ENCODE results near the gene BTBD2.
"Not testable (repeated sequence)": the region's sequence is repeated elsewhere in the genome, so short reads cannot be mapped to it uniquely, and the experiment has no call there.

BTBD2 gene

DNA sequence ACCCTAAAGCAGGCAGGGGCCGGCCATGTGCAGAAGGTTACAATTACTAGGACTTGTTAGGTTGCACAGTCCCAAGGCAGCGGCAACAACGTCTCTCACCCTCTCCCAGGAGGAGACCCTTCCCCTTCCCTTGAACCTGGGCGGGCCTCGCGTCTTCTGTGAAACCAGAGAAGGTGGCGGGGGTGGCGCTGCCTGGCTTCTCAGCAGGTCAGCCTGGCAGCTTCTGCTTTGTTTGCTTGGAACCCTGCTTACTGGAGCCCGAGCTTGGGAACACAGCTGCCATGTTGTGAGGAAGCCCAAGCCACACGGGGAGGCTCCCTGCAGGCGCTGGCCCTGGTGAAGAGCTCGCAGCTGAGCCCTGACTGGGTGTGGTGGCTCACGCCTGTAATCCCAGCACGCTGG, 20.1 kb upstream of the BTBD2 start:
- DNase-seq (ENCODE audit: low spot score): peak; percentile 42
- Histone ChIP-seq H3K9me3 (ENCODE audit: severe bottlenecking) (no peaks in the 10 kb centered on the region), H3K27ac (ENCODE audit: poor library complexity, severe bottlenecking) (no peak overlapping the region), H3K27me3 (ENCODE audit: insufficient read depth, poor library complexity, severe bottlenecking) (no peaks in the 10 kb centered on the region), H3K4me1 (ENCODE audit: insufficient read depth, poor library complexity, severe bottlenecking) (peaks cover 14% of the 10 kb centered on the region), H3K36me3 (ENCODE audit: low read depth) (peaks cover 24% of the 10 kb centered on the region), H3K4me3 (ENCODE audit: severe bottlenecking) (no peak overlapping the region)
- no peak for ATAC-seq (ENCODE audit: low read depth)
- TF ChIP-seq, protein P1, sequence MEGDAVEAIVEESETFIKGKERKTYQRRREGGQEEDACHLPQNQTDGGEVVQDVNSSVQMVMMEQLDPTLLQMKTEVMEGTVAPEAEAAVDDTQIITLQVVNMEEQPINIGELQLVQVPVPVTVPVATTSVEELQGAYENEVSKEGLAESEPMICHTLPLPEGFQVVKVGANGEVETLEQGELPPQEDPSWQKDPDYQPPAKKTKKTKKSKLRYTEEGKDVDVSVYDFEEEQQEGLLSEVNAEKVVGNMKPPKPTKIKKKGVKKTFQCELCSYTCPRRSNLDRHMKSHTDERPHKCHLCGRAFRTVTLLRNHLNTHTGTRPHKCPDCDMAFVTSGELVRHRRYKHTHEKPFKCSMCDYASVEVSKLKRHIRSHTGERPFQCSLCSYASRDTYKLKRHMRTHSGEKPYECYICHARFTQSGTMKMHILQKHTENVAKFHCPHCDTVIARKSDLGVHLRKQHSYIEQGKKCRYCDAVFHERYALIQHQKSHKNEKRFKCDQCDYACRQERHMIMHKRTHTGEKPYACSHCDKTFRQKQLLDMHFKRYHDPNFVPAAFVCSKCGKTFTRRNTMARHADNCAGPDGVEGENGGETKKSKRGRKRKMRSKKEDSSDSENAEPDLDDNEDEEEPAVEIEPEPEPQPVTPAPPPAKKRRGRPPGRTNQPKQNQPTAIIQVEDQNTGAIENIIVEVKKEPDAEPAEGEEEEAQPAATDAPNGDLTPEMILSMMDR (IDR thresholded peaks at IDR 0.05; ENCODE audit: poor library complexity, severe bottlenecking): no peak

DNA sequence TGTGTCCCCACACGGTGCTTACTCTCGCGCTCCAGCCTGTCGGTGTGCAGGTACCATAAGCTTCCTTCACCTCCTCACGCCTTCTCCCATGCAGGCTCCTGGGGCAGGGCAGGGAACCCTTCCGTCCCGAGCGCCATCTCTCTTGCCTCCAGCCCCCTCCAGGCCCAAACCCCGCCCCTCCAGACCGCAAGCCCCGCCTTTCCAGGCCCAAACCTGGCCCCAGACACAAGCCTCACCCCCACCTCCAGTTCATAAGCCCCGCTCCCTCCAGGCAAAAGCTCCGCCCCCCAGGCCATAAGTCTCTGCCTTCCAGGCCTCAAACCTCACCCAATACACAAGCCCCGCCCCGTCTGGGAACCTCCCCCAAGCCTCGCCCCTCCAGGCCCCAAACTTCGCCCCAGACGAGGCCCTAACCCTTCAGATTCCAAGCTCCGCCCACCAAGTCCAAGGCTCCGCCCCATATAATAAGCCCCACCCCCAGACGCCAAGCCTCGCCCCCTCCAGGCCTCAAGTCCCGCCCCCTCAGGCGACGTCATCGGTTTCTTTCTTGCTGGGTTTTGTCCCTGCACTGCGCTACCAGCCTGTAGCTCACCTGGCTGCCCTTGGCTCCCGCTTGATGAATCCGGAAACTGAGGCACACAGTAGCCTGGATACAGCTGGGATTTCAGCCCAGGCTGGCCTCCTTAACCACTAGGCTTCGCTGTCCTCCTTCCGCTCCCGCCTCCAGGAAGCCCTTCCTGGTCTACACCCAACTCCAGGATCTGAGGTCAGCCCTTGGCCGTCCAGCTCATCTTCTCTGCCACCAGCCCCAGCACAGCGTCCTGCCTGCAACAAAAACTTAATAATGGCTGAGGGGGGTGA, 19.4 kb upstream of the BTBD2 start:
- Histone ChIP-seq H3K4me1 (ENCODE audit: insufficient read depth, poor library complexity, severe bottlenecking) (peaks cover 14% of the 10 kb centered on the region), H3K4me3 (ENCODE audit: severe bottlenecking) (no peak overlapping the region), H3K27ac (ENCODE audit: poor library complexity, severe bottlenecking) (no peak overlapping the region), H3K27me3 (ENCODE audit: insufficient read depth, poor library complexity, severe bottlenecking) (no peaks in the 10 kb centered on the region), H3K9me3 (ENCODE audit: severe bottlenecking) (no peaks in the 10 kb centered on the region), H3K36me3 (ENCODE audit: low read depth) (peaks cover 18% of the 10 kb centered on the region)
- peak; percentile 65 for DNase-seq (ENCODE audit: low spot score)
- peak; percentile 8; the same call in 2 of the 3 replicates for ATAC-seq (ENCODE audit: low read depth)
- TF ChIP-seq, protein P1 (IDR thresholded peaks at IDR 0.05; ENCODE audit: poor library complexity, severe bottlenecking): no peak

DNA sequence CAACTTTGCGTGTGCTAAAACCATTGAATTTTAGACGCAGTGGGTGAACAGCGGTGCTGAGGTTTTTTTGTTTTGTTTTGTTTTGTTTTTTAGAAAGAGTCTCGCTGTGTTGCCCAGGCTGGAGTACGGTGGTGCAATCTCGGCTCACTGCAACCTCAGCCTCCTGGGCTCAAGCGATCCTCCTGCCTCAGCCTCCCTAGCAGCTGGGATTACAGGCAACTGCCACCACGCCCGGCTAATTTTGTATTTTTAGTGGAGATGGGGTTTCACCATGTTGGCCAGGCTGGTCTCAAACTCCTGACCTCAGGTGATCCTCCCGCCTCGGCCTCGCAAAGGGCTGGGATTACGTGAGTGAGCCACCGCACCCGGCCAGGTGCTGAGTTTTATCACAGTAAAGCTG, 18.7 kb upstream of the BTBD2 start:
- H3K27me3 ChIP-seq (ENCODE audit: insufficient read depth, poor library complexity, severe bottlenecking); H3K9me3 ChIP-seq (ENCODE audit: severe bottlenecking); H3K4me3 ChIP-seq (ENCODE audit: severe bottlenecking); DNase-seq (ENCODE audit: low spot score); ATAC-seq (ENCODE audit: low read depth): not testable (repeated sequence)
- H3K4me1 ChIP-seq (ENCODE audit: insufficient read depth, poor library complexity, severe bottlenecking): peaks cover 14% of the 10 kb centered on the region
- H3K36me3 ChIP-seq (ENCODE audit: low read depth): peaks cover 11% of the 10 kb centered on the region
- peak overlapping the region; percentile 91 for H3K27ac ChIP-seq (ENCODE audit: poor library complexity, severe bottlenecking)

DNA sequence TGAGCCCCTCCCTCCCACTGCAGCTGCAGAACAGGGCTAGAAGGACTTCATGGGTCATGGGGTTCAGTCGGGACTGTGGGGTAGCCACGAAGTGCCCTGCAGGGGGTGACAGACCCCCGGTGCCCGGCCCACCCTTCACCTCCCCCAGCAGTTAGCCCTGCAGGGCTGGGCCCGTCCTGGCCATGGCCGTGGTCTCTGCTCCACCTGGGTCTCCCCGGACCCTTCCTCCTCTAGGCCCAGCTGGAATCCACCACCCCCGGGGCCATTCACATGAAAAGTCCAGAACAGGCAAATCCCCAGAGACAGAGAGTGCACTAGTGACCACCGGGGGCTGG, 18.3 kb upstream of the BTBD2 start:
- Histone ChIP-seq H3K4me1 (ENCODE audit: insufficient read depth, poor library complexity, severe bottlenecking) (peaks cover 14% of the 10 kb centered on the region), H3K4me3 (ENCODE audit: severe bottlenecking) (no peak overlapping the region), H3K27me3 (ENCODE audit: insufficient read depth, poor library complexity, severe bottlenecking) (no peaks in the 10 kb centered on the region), H3K27ac (ENCODE audit: poor library complexity, severe bottlenecking) (peak overlapping the region; percentile 91), H3K36me3 (ENCODE audit: low read depth) (peaks cover 6% of the 10 kb centered on the region), H3K9me3 (ENCODE audit: severe bottlenecking) (no peaks in the 10 kb centered on the region)
- TF ChIP-seq, protein P1 (IDR thresholded peaks at IDR 0.05; ENCODE audit: poor library complexity, severe bottlenecking): no peak
- DNase-seq (ENCODE audit: low spot score) (peak; percentile 41), ATAC-seq (ENCODE audit: low read depth) (no peak)

DNA sequence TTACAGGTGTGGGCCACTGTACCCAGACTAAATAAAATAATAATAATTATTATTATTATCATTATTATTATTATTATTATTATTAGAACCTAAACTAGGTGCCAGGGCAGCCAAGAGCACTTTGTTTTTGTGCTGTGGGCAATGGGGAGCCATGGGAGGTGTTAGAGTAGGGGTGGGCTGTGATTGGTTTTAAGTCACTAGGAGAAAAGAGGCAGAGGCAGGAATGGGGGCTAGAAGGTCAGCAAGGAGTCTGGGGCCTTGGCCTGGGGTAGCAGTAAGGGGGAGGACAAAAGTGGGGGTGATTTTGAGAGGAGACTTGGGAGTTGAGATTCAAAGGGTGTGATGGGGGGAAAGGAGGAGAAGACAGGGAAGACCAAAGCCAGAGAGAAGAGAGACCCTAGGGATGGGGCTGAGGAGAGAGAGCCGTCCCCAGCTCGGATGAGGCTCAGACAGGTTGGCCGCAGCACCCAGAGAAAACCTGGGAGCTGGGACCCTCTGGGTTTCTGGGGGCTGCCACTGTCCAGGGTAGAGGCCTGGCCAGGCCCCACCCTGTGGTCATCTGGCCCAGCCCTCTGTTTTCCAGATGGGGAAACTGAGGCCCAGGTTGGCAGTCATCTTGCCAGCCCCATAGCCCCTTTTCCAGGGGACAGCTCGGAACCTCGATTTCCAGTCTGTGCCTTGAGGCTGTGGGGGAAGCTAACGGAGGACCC, 17.8 kb upstream of the BTBD2 start:
- Histone ChIP-seq H3K9me3 (ENCODE audit: severe bottlenecking) (no peaks in the 10 kb centered on the region), H3K4me1 (ENCODE audit: insufficient read depth, poor library complexity, severe bottlenecking) (peaks cover 14% of the 10 kb centered on the region), H3K27ac (ENCODE audit: poor library complexity, severe bottlenecking) (peak overlapping the region; percentile 91), H3K27me3 (ENCODE audit: insufficient read depth, poor library complexity, severe bottlenecking) (no peaks in the 10 kb centered on the region), H3K36me3 (ENCODE audit: low read depth) (peaks cover under 1% of the 10 kb centered on the region; the same call in 1 of the 2 replicates), H3K4me3 (ENCODE audit: severe bottlenecking) (no peak overlapping the region)
- DNase-seq (ENCODE audit: low spot score): no peak
- no peak for ATAC-seq (ENCODE audit: low read depth)
- TF ChIP-seq, protein P1 (IDR thresholded peaks at IDR 0.05; ENCODE audit: poor library complexity, severe bottlenecking): no peak

Measured in RWPE2 (cell line).